ENCODE results near the gene SCFD2.

DNA sequence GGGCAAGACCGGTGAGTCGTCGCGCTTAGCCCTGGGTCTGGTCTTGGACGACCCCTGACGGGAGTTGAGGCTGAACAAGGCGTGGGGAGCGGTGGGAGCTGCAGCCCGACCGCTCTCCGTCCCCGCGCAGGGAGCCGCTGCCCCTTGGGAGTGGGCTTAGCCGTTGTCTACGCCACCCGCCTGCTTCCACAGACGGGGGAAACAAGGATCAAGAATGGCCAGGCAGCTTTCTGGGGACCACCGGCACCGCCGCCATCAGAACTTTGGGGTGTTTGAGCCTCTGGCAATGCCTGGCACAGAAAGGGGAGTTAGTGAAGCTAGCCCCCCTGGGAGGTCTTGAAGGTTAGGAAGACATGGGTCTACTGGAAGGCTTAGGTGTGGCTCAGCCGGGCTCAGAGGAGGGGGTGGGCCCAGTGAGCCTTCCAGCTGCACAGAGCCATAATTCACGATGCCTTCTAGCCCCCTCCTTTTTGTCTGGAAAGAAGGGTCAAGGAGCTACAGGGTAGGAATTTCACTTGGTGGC, 503.2 kb downstream of the SCFD2 start:
- TF ChIP-seq EZH2 (IDR thresholded peaks at IDR 0.05; ENCODE audit: borderline replicate concordance, insufficient read depth, low read length, poor library complexity, severe bottlenecking) (no peak), TAF1 (IDR thresholded peaks at IDR 0.05; ENCODE audit: low read depth) (no peak)
